MG63 (cell line): ENCODE measurements around the gene BMPR1B. TPM values are rescaled to one million over a fixed set of nuclear protein-coding genes. Genes with fewer than 3 reads are reported as not detected.

ENCODE experiments used
- DNase-seq: peaks from one replicate; pipeline ENCODE4 v3.0.0-alpha.2; 2020
- H3K27me3 ChIP-seq: fragments of 250-450 bp; sonication (Bioruptor Pico); 2 replicates; pipeline ENCODE4 v1.5.1; 2020; ENCODE audit warnings: mild to moderate bottlenecking, moderate library complexity
- H3K36me3 ChIP-seq: fragments of 250-450 bp; sonication (Bioruptor Pico); 2 replicates; pipeline ENCODE4 v1.5.1; 2020; ENCODE audit warnings: mild to moderate bottlenecking, moderate library complexity
- H3K4me3 ChIP-seq: fragments of 250-450 bp; sonication (Bioruptor Pico); 2 replicates; pipeline ENCODE4 v1.5.1; 2020; ENCODE audit warnings: mild to moderate bottlenecking, moderate library complexity
- H3K9me3 ChIP-seq: fragments of 250-450 bp; sonication (Bioruptor Pico); 2 replicates; pipeline ENCODE4 v1.5.1; 2020; ENCODE audit warnings: mild to moderate bottlenecking, moderate library complexity
- total RNA-seq: library from RNA; depleted of rRNA; stranded (reverse); fragments of >200 nt; shearing (Covaris generic); gene quantifications from 2 replicates; pipeline ENCODE4 v1.2.3, GENCODE V29; 2014; ENCODE audit warnings: low replicate concordance

BMPR1B gene
- total RNA-seq, 1 experiment from 2014 or later: not detected

GRCh38 chr4:94917146-94917545 is 159.4 kb downstream of the BMPR1B start:
- Histone ChIP-seq H3K27me3 (no peaks in the 10 kb centered on the region), H3K9me3 (no peaks in the 10 kb centered on the region), H3K36me3 (no peaks in the 10 kb centered on the region), H3K4me3 (no peak overlapping the region)
- no peak for DNase-seq

DNA sequence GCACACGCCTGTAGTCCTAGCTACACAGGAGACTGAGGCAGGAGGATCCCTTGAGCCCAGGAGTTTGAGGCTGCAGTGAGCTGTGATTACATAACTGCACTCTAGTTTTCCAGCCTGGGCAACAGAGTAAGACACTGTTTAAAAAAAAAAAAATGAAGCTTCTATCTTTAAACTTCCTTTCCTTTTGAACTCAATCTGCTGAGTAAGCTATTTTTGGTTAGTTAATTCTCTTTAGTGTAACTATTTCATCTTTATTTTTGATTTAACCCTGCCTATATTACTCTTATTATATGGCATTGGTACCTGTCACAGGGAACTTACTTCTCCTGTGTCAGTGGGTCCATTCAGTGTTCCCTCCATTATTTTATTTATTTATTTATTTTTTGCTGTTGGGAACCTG is 160.8 kb downstream of the BMPR1B start:
- H3K9me3 ChIP-seq: no peaks in the 10 kb centered on the region
- DNase-seq: no peak
- H3K27me3 ChIP-seq: no peaks in the 10 kb centered on the region
- H3K36me3 ChIP-seq: no peaks in the 10 kb centered on the region
- H3K4me3 ChIP-seq: no peak overlapping the region

DNA sequence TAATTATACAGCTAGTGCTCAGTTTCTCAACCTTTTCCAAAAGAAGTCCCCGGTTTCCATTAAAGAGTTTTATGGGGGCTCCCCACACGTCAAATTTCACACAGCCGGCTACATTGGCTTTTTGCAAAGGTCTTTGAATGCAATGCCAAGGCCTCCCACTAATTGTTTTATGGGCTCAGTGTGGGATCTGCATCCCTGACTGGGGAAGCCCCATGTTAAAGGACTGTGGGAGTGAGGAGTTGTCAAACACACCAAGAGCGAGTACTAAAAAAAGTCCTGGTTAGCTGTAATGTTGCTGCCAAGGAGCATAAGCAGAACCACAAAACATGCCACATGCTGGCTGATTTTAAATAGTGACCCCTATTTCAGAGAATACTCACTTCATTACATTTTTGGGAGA is 162.6 kb downstream of the BMPR1B start:
- DNase-seq: no peak

DNA sequence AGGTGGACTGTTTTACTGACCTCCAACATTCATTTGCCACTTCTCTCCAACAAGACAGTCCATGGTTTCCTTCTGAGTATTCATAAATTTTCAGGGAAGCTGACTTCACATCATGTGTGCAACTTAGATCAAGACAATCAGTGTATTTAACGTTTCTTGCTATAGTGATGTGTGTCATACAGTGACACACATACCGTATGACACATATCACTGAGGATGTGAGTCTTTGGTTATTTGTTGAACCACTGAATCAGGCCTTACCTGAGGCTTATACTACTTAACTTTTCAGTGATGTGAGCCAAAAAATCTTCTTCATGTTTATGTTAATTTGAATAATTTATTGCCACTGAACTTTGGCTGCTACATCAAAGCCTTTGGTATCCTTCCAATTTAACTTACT is 166.8 kb downstream of the BMPR1B start:
- no peak overlapping the region for H3K4me3 ChIP-seq
- no peaks in the 10 kb centered on the region for H3K9me3 ChIP-seq
- H3K27me3 ChIP-seq: no peaks in the 10 kb centered on the region
- H3K36me3 ChIP-seq: no peaks in the 10 kb centered on the region
- no peak for DNase-seq

More for the DNA sequence above, 162.6 kb downstream of the BMPR1B start:
- H3K9me3 ChIP-seq: no peaks in the 10 kb centered on the region
- H3K27me3 ChIP-seq: no peaks in the 10 kb centered on the region
- H3K36me3 ChIP-seq: no peaks in the 10 kb centered on the region
- H3K4me3 ChIP-seq: no peak overlapping the region

GRCh38 chr4:94925764-94926347 is 168.1 kb downstream of the BMPR1B start:
- no peaks in the 10 kb centered on the region for H3K27me3 ChIP-seq
- no peak for DNase-seq
- no peak overlapping the region for H3K4me3 ChIP-seq
- H3K9me3 ChIP-seq: no peaks in the 10 kb centered on the region
- no peaks in the 10 kb centered on the region for H3K36me3 ChIP-seq

DNA sequence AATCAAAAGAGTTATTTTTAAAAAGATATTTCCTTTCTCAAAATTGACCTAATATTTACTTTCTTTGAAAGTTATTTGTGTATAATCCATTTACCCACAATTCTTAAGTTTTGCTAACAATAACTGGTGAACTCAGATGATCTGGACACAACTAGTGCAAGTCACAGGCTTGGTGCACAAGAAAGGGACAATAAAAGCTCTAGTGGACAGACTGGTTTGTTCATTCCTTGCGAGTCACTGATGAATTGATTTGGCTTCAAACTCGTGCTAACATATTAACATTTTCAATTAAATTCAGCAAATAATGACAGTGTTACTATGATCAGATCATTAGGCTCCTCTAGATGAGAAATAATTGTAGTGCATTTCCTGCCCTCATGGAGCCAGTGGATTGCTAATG is 169.2 kb downstream of the BMPR1B start:
- Histone ChIP-seq H3K27me3 (no peaks in the 10 kb centered on the region), H3K36me3 (no peaks in the 10 kb centered on the region), H3K4me3 (no peak overlapping the region), H3K9me3 (no peaks in the 10 kb centered on the region)
- no peak for DNase-seq

GRCh38 chr4:94927696-94928095 is 169.9 kb downstream of the BMPR1B start:
- Histone ChIP-seq H3K36me3 (no peaks in the 10 kb centered on the region), H3K27me3 (no peaks in the 10 kb centered on the region), H3K9me3 (no peaks in the 10 kb centered on the region), H3K4me3 (no peak overlapping the region)
- DNase-seq: no peak

DNA sequence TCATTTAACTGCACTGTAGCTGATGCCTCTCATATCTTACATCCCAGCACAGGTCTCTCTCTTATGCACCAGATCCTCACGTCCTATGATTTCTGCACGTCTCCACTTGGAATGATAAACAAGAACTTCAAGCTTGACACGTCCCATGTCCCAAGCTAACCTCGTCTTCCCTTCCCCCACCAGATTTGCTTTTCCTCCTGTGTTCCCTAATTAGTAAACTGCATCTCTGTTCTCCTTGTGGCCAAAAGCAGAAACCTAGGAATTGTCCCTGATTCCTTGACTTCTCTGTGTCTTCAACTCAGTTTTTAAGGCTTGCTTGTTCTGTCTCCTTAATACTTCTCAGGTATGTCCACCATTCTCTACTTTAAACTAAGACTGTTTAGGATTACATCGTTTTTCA is 171.9 kb downstream of the BMPR1B start:
- H3K36me3 ChIP-seq: no peaks in the 10 kb centered on the region
- H3K9me3 ChIP-seq: no peaks in the 10 kb centered on the region
- H3K27me3 ChIP-seq: no peaks in the 10 kb centered on the region
- no peak overlapping the region for H3K4me3 ChIP-seq
- no peak for DNase-seq

GRCh38 chr4:94931626-94932025 is 173.9 kb downstream of the BMPR1B start:
- no peak overlapping the region for H3K4me3 ChIP-seq
- H3K9me3 ChIP-seq: no peaks in the 10 kb centered on the region
- no peaks in the 10 kb centered on the region for H3K27me3 ChIP-seq
- DNase-seq: no peak
- no peaks in the 10 kb centered on the region for H3K36me3 ChIP-seq

GRCh38 chr4:94932366-94932765 is 174.6 kb downstream of the BMPR1B start:
- Histone ChIP-seq H3K27me3 (no peaks in the 10 kb centered on the region), H3K4me3 (no peak overlapping the region), H3K36me3 (no peaks in the 10 kb centered on the region), H3K9me3 (no peaks in the 10 kb centered on the region)
- DNase-seq: no peak

DNA sequence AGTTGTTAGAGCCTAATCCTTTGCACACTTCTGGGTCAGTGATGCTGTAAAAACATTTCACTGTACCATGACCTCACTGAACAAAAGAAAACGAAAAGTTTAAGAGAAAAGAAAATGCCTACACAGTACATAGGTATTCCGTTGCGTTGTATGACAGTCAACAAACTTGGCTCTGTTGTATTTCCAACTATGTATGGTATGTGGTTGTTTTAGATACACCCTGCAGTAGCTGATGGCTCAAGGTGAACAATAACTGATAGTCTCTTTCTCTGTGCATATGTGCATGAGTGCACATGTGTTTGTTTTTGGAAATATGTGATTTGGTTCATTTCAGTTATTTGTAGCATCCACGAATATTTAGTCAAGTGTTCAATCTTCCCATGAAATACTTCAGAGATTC is 176.0 kb downstream of the BMPR1B start:
- Histone ChIP-seq H3K36me3 (no peaks in the 10 kb centered on the region), H3K4me3 (no peak overlapping the region), H3K9me3 (no peaks in the 10 kb centered on the region), H3K27me3 (no peaks in the 10 kb centered on the region)
- DNase-seq: no peak

DNA sequence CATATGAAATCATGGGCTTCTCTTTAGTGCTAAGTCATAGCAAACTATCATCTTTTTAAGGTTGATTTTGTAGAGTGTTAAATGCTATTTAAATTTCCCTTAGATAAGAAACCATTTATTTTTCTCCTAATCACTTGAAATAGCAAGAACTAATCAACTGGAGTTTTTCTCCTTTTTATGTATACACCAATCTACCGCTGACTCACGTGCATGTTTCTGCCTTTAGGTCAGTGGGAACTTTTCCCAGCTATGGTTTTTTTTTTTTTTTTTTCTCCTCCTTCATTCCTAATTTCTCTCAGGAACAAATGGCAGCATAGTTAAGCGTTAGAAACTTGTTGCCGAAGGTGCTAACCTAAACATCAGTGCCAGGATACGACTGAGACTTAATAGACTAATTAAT is 176.4 kb downstream of the BMPR1B start:
- no peaks in the 10 kb centered on the region for H3K27me3 ChIP-seq
- no peak overlapping the region for H3K4me3 ChIP-seq
- no peaks in the 10 kb centered on the region for H3K36me3 ChIP-seq
- H3K9me3 ChIP-seq: no peaks in the 10 kb centered on the region
- DNase-seq: no peak

- no peak for DNase-seq
- H3K9me3 ChIP-seq: no peaks in the 10 kb centered on the region
- H3K36me3 ChIP-seq: no peaks in the 10 kb centered on the region
- H3K4me3 ChIP-seq: no peak overlapping the region
- no peaks in the 10 kb centered on the region for H3K27me3 ChIP-seq
These were observed 177.1 kb downstream of the BMPR1B start for GRCh38 chr4:94934864-94935263.

GRCh38 chr4:94936854-94937253 is 179.1 kb downstream of the BMPR1B start:
- no peak for DNase-seq
- H3K36me3 ChIP-seq: no peaks in the 10 kb centered on the region
- no peaks in the 10 kb centered on the region for H3K9me3 ChIP-seq
- H3K27me3 ChIP-seq: no peaks in the 10 kb centered on the region
- no peak overlapping the region for H3K4me3 ChIP-seq

GRCh38 chr4:94939791-94940519 is 182.2 kb downstream of the BMPR1B start:
- no peak for DNase-seq
- Histone ChIP-seq H3K27me3 (no peaks in the 10 kb centered on the region), H3K4me3 (no peak overlapping the region), H3K9me3 (no peaks in the 10 kb centered on the region), H3K36me3 (no peaks in the 10 kb centered on the region)

DNA sequence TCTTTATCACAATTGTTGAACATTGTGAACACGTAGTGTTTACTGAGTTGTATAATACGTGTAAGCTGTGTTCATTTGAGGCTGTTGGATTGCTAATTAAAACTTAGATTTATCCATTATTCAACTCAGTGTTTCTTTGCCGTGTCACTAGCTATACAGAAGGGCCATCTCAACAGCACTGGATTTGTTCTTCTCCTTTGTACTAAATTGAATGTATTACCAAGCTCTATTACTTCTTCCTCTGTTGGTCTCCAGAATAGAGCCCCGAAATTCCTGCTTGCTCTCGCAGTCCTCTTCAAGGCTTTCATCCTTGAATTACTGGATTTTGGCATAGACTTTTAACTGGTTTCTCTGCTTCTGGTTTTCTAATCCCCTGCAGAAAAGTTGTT is 182.8 kb downstream of the BMPR1B start:
- no peak overlapping the region for H3K4me3 ChIP-seq
- H3K9me3 ChIP-seq: no peaks in the 10 kb centered on the region
- no peak for DNase-seq
- no peaks in the 10 kb centered on the region for H3K36me3 ChIP-seq
- H3K27me3 ChIP-seq: no peaks in the 10 kb centered on the region

GRCh38 chr4:94941706-94942105 is 184.0 kb downstream of the BMPR1B start:
- H3K36me3 ChIP-seq: no peaks in the 10 kb centered on the region
- H3K4me3 ChIP-seq: no peak overlapping the region
- no peaks in the 10 kb centered on the region for H3K27me3 ChIP-seq
- H3K9me3 ChIP-seq: no peaks in the 10 kb centered on the region
- no peak for DNase-seq

- no peak for DNase-seq
- Histone ChIP-seq H3K36me3 (no peaks in the 10 kb centered on the region), H3K27me3 (no peaks in the 10 kb centered on the region), H3K4me3 (no peak overlapping the region), H3K9me3 (no peaks in the 10 kb centered on the region)
These were observed 187.0 kb downstream of the BMPR1B start for GRCh38 chr4:94944726-94945125.
